Small intestine (tissue), 7 donors: Measurements from ENCODE around the gene FAM228B. TPM values are rescaled to one million over a fixed set of nuclear protein-coding genes. Genes with fewer than 3 reads are reported as not detected.

ENCODE experiments used
- DNase-seq, 2 donors: peaks; one replicate each; pipeline versions ENCODE4 v3.0.0 to v3.0.0-alpha.2; 2013
- FAIRE-seq: peaks from 2 replicates; lab custom pipeline; 2012; peaks lifted over from hg19 to GRCh38; lab: Jason Lieb, UNC
- H3K27ac ChIP-seq, 3 donors: one replicate each; pipeline ENCODE4 v1.5.1; 2013; ENCODE audit warnings: low read length in 2 of 3, mild to moderate bottlenecking in 2 of 3, control low read depth in 1 of 3, inconsistent platforms in 1 of 3, low read depth in 1 of 3, moderate library complexity in 1 of 3
- H3K27me3 ChIP-seq, 3 donors: one replicate each; pipeline ENCODE4 v1.6.1; 2013; ENCODE audit warnings: low read length in 3 of 3, inconsistent platforms in 1 of 3; ENCODE audit not compliant: control insufficient read depth in 3 of 3, insufficient read depth in 3 of 3
- H3K36me3 ChIP-seq, 3 donors: one replicate each; pipeline ENCODE4 v1.6.1; 2013; ENCODE audit warnings: low read length in 3 of 3, inconsistent platforms in 1 of 3, low read depth in 1 of 3, mild to moderate bottlenecking in 1 of 3, moderate library complexity in 1 of 3; ENCODE audit not compliant: control insufficient read depth in 3 of 3, insufficient read depth in 2 of 3
- H3K4me1 ChIP-seq, 3 donors: one replicate each; pipeline ENCODE4 v1.6.1; 2013; ENCODE audit warnings: low read length in 2 of 3, inconsistent platforms in 1 of 3, low read depth in 1 of 3, mild to moderate bottlenecking in 1 of 3, moderate library complexity in 1 of 3; ENCODE audit not compliant: control insufficient read depth in 3 of 3, insufficient read depth in 2 of 3
- H3K4me3 ChIP-seq, 3 donors: one replicate each; pipeline ENCODE4 v1.5.1; 2013; ENCODE audit warnings: low read length in 3 of 3, control low read depth in 1 of 3, inconsistent platforms in 1 of 3, low read depth in 1 of 3, mild to moderate bottlenecking in 1 of 3, moderate library complexity in 1 of 3
- H3K9me3 ChIP-seq, 2 donors: one replicate each; pipeline ENCODE4 v1.6.1; 2013; ENCODE audit warnings: low read depth in 1 of 2, low read length in 1 of 2; ENCODE audit not compliant: control insufficient read depth in 2 of 2, insufficient read depth in 1 of 2
- WGBS, 3 donors: extraction: QIAGEN DNeasy Blood & Tissue Kit; methylation state at CpG; one replicate each; pipeline ENCODE4 v1.1.7; 2013; 5-methylcytosine and 5-hydroxymethylcytosine counted together
- polyA plus RNA-seq, 4 donors: library from polyadenylated mRNA; stranded (reverse) in 3 of 4; unstranded in 1 of 4; fragments of 200-250 nt in 3 of 4; fragments of 120-200 nt in 1 of 4; gene quantifications; one replicate each; pipeline versions ENCODE4 v1.2.1 to v1.2.3, GENCODE V29; 2013
- donor health status: healthy with polysubstance abuse.
- donor health status: control.
- donor health status: control.
- donor health status: Bipolar disorder and iron deficiency.
- donor health status: healthy.

The FAM228B gene
- polyA plus RNA-seq, 4 donors: 2.9 to 8.4 (median 3.9) TPM

GRCh38 chr2:24174851-24175277, 51.6 kb downstream of the FAM228B start, which contains the start of gene FAM228A:
TSS of gene FAM228A (plus strand) at chr2:24175053. CDS start at chr2:24175481, 428 bp downstream.
- H3K4me3 ChIP-seq: peak within 1 kb of the TSS in 1 of 3 donors; percentile 14
- peak in 1 of 2 donors; percentile 18 for DNase-seq

DNA sequence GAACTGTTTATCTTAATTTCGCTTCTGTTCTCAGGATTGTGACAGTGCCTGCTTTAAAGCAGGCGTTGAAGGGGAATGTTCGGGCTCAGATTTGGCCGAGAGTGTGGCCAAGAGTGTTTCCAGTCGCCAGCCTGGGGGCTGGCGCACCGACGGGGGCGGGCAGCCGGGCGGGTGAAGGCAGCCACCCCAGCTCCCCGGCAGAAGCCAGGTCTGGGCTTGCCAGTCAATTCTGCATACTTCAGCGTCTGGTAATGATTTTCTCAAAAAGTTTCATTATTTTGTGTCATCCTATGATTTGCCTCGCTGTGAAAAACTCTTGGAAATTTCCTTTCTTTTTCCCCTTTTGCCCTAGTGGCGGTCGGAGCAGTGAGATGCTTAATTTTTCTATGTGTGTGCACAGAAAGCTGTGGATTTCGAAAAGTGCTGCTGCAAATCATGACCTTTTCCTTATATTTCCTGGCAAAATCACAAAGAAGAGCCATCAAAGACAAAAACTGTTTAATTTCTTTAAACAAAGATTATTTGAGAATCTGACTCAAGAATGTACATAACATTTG, 52.4 kb downstream of the FAM228B start:
- FAIRE-seq: no peak
- Histone ChIP-seq H3K36me3 (no peaks in the 10 kb centered on the region), H3K4me3 (no peak overlapping the region), H3K9me3 (peaks cover 0 to 7% of the 10 kb centered on the region in 2 donors), H3K27ac (no peak overlapping the region), H3K4me1 (no peaks in the 10 kb centered on the region), H3K27me3 (peaks cover 0 to 9% (median 3%) of the 10 kb centered on the region in 3 donors)
- DNase-seq: no peak
- 82 to 92% (median 83%) methylated on average over 17 of the region's 17 CpGs for WGBS, 3 donors

More at GRCh38 chr2:24174851-24175277, 51.6 kb downstream of the FAM228B start, which contains the start of gene FAM228A:
- no peaks in the 10 kb centered on the region for H3K4me1 ChIP-seq
- H3K36me3 ChIP-seq: no peaks in the 10 kb centered on the region
- 35 to 62% (median 55%) methylated on average over 33 to 46 of the region's 46 CpGs for WGBS, 3 donors
- peaks cover 0 to 9% (median 3%) of the 10 kb centered on the region in 3 donors for H3K27me3 ChIP-seq
- H3K27ac ChIP-seq: no peak within 1 kb of the TSS
- H3K9me3 ChIP-seq: peaks cover 0 to 7% of the 10 kb centered on the region in 2 donors
- FAIRE-seq: no peak

DNA sequence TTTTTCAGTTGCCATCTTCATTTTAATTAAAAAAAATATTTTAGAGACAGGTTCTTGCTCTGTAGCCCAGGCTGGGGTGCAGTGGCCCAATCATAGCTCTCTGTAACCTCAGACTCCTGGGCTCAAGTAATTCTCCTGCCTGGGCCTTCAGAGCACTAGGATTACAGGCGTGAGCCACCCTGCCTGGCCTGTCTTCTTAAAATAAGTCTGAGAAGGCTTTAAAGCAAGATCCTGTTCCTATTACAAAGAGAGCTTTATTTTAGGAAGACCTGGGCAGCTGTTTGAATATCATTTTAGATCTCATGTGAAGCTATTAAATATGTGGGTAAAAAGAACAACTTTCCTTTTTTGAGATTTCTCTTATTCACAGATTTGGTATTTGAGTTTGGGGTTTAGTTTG, 53.1 kb downstream of the FAM228B start:
- FAIRE-seq (no peak), DNase-seq (no peak)
- WGBS, 3 donors: 82 to 94% (median 92%) methylated on average over 1 of the region's 1 CpG
- H3K9me3 ChIP-seq: peaks cover 0 to 7% of the 10 kb centered on the region in 2 donors
- H3K36me3 ChIP-seq: no peaks in the 10 kb centered on the region
- H3K27ac ChIP-seq: no peak overlapping the region
- H3K4me1 ChIP-seq: no peaks in the 10 kb centered on the region
- peaks cover 0 to 9% (median 3%) of the 10 kb centered on the region in 3 donors for H3K27me3 ChIP-seq
- H3K4me3 ChIP-seq: no peak overlapping the region

DNA sequence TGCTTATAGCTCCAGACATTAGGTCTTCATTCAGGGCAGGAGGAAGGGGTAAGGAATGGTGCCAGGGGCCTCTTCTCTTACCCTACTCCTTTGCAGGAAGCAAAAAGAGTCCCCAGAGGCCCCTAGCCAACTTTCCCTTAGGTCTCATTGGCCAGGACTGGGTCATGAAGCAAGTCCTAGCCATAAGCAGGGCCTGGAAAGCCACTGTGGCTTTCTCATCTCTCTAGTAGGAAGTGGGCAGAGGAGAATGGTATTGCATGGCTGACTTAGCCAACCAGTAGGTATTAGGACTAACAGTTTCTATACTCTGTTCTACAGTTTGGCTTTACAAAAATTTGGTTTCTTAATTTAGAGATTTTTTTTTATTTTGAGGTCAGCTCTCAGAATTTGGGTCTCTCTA, 56.4 kb downstream of the FAM228B start:
- no peak overlapping the region for H3K27ac ChIP-seq
- no peak overlapping the region for H3K4me3 ChIP-seq
- FAIRE-seq (no peak), DNase-seq (no peak)
- H3K36me3 ChIP-seq: no peaks in the 10 kb centered on the region
- peaks cover 0 to under 1% of the 10 kb centered on the region in 2 donors for H3K9me3 ChIP-seq
- no peaks in the 10 kb centered on the region for H3K4me1 ChIP-seq
- peaks cover 0 to 6% (median 0%) of the 10 kb centered on the region in 3 donors for H3K27me3 ChIP-seq

- Histone ChIP-seq H3K4me3 (no peak overlapping the region), H3K27me3 (no peaks in the 10 kb centered on the region), H3K9me3 (no peaks in the 10 kb centered on the region), H3K4me1 (no peaks in the 10 kb centered on the region), H3K27ac (no peak overlapping the region), H3K36me3 (no peaks in the 10 kb centered on the region)
- WGBS, 3 donors: 79 to 86% (median 85%) methylated on average over 6 of the region's 6 CpGs
- DNase-seq (no peak), FAIRE-seq (no peak)
Observed at GRCh38 chr2:24181849-24182248, 58.6 kb downstream of the FAM228B start.

GRCh38 chr2:24182507-24182906, 59.2 kb downstream of the FAM228B start:
- no peak for FAIRE-seq
- Histone ChIP-seq H3K4me3 (no peak overlapping the region), H3K27ac (no peak overlapping the region), H3K4me1 (no peaks in the 10 kb centered on the region), H3K27me3 (no peaks in the 10 kb centered on the region), H3K9me3 (no peaks in the 10 kb centered on the region), H3K36me3 (no peaks in the 10 kb centered on the region)
- 93 to 97% (median 93%) methylated on average over 7 of the region's 7 CpGs for WGBS, 3 donors
- no peak for DNase-seq

DNA sequence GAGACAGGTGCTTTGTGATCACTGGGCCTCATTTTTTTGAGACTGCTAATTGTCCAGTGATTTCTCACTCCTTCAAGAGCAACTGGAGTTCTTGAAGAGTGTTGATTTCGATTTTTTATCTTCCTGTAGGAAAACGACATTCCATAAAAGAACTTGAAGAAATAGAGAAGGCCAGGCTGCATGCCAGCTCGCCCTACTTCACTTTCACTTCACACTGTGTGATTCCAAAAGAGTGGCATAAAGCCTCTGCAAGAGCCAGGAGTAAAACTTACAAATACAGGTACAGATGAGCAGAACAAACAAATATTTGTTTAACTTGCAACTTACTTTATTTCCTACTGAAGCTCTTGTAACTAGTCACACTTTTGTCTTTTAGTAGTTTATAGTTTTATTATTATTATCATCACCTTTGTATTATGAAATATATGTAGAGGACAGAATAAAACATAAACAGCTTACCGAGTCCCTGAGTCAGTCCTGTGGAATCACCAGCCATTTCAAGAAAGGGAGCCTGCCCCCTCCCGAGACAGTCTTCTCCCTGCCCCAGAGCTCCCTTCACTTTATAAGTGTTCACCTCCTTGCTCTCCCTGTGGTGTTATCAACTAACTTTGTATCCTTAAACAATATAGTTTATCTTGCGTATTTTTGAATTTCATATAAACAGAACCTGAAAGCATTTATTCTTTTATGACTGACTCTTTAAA, 60.2 kb downstream of the FAM228B start:
- H3K27me3 ChIP-seq: no peaks in the 10 kb centered on the region
- WGBS, 3 donors: 34 to 65% (median 47%) methylated on average over 6 of the region's 6 CpGs
- FAIRE-seq: no peak
- DNase-seq: no peak
- no peaks in the 10 kb centered on the region for H3K36me3 ChIP-seq
- H3K4me1 ChIP-seq: no peaks in the 10 kb centered on the region
- H3K4me3 ChIP-seq: no peak overlapping the region
- no peak overlapping the region for H3K27ac ChIP-seq
- H3K9me3 ChIP-seq: no peaks in the 10 kb centered on the region

DNA sequence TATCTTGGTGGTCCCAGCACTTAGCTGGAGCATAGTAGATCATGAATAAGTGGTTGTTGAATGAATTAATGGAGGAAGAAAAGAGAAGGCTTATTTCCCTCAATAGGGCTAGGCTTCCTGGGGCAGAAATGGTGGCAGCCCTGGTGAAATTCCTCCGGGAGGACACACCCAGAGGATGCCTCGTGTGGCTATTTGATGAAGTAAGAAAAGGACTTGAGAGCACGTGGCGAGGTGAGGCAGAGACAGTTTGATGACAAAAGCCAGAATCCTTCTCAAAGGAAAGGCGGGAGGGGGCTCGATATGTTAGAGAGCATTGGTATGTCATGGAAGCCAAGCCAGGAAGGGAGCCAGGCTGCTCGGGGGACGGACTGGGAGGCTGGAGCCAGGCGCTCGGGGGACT, 66.3 kb downstream of the FAM228B start:
- Histone ChIP-seq H3K9me3 (no peaks in the 10 kb centered on the region), H3K4me3 (no peak overlapping the region), H3K36me3 (no peaks in the 10 kb centered on the region), H3K4me1 (no peaks in the 10 kb centered on the region), H3K27ac (no peak overlapping the region), H3K27me3 (no peaks in the 10 kb centered on the region)
- FAIRE-seq (no peak), DNase-seq (no peak)
- 78 to 86% (median 85%) methylated on average over 10 of the region's 10 CpGs for WGBS, 3 donors
